AG08396 (cell line): ENCODE results near the gene PADI1.
A peak's percentile ranks its signal among the peaks of the same experiment; 100 is the strongest.

ENCODE experiments used
- DNase-seq: peaks from one replicate; pipeline ENCODE4 v3.0.0; 2012; ENCODE audit warnings: low spot score, mixed read lengths

The PADI1 gene

GRCh38 chr1:17196496-17197185, 8.3 kb upstream of the PADI1 start:
- DNase-seq = no peak

GRCh38 chr1:17197696-17198095, 7.2 kb upstream of the PADI1 start:
- no peak for DNase-seq

GRCh38 chr1:17198476-17199258, 6.3 kb upstream of the PADI1 start:
- DNase-seq = no peak

- no peak for DNase-seq
These were observed 5.5 kb upstream of the PADI1 start for GRCh38 chr1:17199267-17200044.

- no peak for DNase-seq
These were observed 4.7 kb upstream of the PADI1 start for GRCh38 chr1:17200246-17200645.

- DNase-seq = no peak
These were observed 4.2 kb upstream of the PADI1 start for GRCh38 chr1:17200756-17201155.

GRCh38 chr1:17201201-17202021, 3.5 kb upstream of the PADI1 start:
- no peak for DNase-seq

- DNase-seq = no peak
These were observed 724 bp downstream of the PADI1 start for GRCh38 chr1:17205652-17206051.

GRCh38 chr1:17206196-17206595, 1.3 kb downstream of the PADI1 start:
- DNase-seq = no peak

GRCh38 chr1:17207046-17207445, 2.1 kb downstream of the PADI1 start:
- DNase-seq = no peak

- DNase-seq = no peak
These were observed 2.6 kb downstream of the PADI1 start for GRCh38 chr1:17207540-17207939.

GRCh38 chr1:17207966-17208418, 3.1 kb downstream of the PADI1 start:
- peak; percentile 57 for DNase-seq

- DNase-seq = no peak
These were observed 3.6 kb downstream of the PADI1 start for GRCh38 chr1:17208546-17208945.

- DNase-seq = no peak
These were observed 4.5 kb downstream of the PADI1 start for GRCh38 chr1:17209430-17209829.

GRCh38 chr1:17210176-17210575, 5.2 kb downstream of the PADI1 start:
- DNase-seq = no peak

GRCh38 chr1:17211377-17211776, 6.4 kb downstream of the PADI1 start:
- no peak for DNase-seq

- no peak for DNase-seq
These were observed 7.1 kb downstream of the PADI1 start for GRCh38 chr1:17212009-17212408.

- DNase-seq = peak; percentile 71
These were observed 7.7 kb downstream of the PADI1 start for GRCh38 chr1:17212487-17213121.

GRCh38 chr1:17213148-17213781, 8.3 kb downstream of the PADI1 start:
- no peak for DNase-seq

GRCh38 chr1:17213782-17214148, 8.8 kb downstream of the PADI1 start:
- no peak for DNase-seq
